GM10248 (cell line): ENCODE data around the gene GCLC.
A peak's percentile ranks its signal among the peaks of the same experiment; 100 is the strongest.

Source experiments
- CTCF ChIA-PET: fragments of 300-600 bp; sonication (Branson Sonifier 250); formaldehyde crosslinking; extraction: SDS; loops from one replicate; lab custom pipeline; 2021; ENCODE audit warnings: antibody characterized with exemption; lab: Yijun Ruan, JAX
- POLR2A ChIA-PET: fragments of 350-650 bp; sonication (Branson Sonifier 250); formaldehyde crosslinking; extraction: SDS; loops from one replicate; lab custom pipeline; 2020; ENCODE audit warnings: antibody characterized with exemption; lab: Yijun Ruan, JAX
- DNase-seq: peaks from one replicate; pipeline ENCODE4 v3.0.0; 2012; ENCODE audit errors: extremely low spot score
- TF ChIP-seq, protein P1 (sequence below): IDR thresholded peaks from 2 replicates; pipeline ENCODE4 v1.5.1; 2012; ENCODE audit warnings: mild to moderate bottlenecking, low read depth; ENCODE audit errors: extremely low read depth, missing control alignments, control extremely low read depth

GCLC gene

DNA sequence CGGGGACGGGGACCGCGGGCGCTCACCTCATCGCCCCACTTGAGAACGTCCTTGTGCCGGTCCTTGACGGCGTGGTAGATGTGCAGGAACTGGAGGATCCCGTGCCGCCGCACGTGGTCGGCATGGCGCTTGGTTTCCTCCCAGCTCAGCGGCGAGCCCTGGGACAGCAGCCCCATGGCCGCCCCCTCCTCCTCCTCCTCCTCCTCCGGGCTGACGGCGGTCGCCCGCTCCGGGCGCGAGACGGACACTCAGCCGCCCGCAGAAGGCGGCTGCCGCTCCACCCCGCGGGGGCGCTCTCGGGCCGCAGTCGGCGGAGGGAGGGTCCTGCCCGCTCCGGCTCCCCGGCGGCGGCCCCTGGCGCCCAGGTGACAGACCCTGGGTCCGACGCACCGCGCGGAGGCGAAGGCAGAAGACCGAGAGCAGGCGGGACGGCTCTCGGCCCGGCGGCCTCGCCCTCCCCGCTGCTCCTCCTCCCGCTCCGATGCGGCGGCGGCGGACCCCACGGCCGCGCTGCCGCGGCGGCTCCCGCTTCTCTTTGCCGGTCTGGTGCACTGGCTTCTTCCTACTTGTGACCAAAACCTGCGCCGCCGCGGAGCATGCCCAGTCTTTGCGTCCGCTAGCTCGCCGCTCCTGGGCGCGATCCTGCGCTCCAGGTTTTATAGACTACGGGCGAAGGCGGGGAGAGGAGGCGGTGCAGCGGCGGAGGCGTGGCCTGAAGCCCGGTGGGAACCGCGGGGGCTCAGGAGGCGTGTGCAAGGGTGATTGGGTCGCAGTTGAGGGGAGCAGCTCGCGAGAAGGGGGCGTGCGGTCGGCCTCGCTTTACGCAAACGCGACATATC, at the start of gene GCLC:
GCLC (minus strand) TSS at position 632 of the 839 bp plus-strand sequence; CDS start at position 176, 456 bp downstream.
- peak; percentile 90 for DNase-seq
- TF ChIP-seq, protein P1, sequence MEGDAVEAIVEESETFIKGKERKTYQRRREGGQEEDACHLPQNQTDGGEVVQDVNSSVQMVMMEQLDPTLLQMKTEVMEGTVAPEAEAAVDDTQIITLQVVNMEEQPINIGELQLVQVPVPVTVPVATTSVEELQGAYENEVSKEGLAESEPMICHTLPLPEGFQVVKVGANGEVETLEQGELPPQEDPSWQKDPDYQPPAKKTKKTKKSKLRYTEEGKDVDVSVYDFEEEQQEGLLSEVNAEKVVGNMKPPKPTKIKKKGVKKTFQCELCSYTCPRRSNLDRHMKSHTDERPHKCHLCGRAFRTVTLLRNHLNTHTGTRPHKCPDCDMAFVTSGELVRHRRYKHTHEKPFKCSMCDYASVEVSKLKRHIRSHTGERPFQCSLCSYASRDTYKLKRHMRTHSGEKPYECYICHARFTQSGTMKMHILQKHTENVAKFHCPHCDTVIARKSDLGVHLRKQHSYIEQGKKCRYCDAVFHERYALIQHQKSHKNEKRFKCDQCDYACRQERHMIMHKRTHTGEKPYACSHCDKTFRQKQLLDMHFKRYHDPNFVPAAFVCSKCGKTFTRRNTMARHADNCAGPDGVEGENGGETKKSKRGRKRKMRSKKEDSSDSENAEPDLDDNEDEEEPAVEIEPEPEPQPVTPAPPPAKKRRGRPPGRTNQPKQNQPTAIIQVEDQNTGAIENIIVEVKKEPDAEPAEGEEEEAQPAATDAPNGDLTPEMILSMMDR: peak; percentile 79
- ChIA-PET POLR2A (no interaction called here), CTCF (interaction anchor here (0.6 to 2.6 kb wide), 9 partner anchors 10 to 173 kb away, joined by 3 to 13 read pairs (median 4); no protein-coding TSS in a partner anchor)

DNA sequence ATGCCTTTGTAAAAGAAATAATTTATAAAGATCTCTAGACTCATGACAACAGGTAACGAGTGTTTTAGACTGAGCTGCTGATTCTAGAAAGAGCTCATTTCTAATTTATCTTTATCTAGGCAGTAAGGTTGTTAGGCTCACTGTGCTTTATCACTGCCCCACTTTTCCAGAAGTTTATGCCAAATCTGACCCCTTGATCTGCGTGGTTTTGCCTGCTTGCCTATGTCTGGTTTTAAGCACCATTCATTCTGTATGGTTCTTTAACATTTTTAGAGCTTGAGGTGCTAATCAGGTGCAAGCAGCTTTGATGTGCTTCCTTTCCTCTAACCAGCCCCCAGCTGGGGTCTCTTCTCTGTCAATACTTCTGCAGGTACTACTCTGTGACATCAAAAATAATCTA, 49.7 kb upstream of the GCLC start:
- POLR2A ChIA-PET: no interaction called here
- CTCF ChIA-PET: no interaction called here
- TF ChIP-seq, protein P1: no peak
- DNase-seq: no peak

DNA sequence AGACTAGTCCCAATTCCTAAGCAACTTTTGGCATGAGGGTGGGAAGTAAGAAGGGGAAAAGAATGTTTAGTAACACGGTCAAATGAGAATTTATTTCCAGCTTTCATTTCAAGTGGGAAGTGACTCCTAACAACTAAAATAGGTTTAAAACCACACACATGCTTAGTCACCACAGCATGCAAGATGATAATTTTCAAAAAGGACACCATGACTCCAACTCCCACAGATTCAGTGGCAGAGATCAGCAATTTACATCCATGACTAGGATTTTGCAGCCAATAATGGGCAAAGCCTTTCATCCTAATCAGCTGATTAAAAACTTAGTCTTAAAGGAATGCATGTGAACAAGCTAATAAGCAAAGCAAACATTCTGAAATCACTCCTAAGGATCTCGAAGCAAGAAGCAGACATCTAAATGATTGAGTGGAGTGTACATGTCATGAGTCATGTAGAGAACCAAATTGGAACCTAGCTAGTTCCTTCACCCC, 48.1 kb upstream of the GCLC start:
- TF ChIP-seq, protein P1: no peak
- DNase-seq: no peak
- ChIA-PET CTCF (interaction anchor here (1.1 to 1.6 kb wide), 2 partner anchors 31 to 37 kb away, joined by 3 read pairs; no protein-coding TSS in a partner anchor), POLR2A (no interaction called here)

DNA sequence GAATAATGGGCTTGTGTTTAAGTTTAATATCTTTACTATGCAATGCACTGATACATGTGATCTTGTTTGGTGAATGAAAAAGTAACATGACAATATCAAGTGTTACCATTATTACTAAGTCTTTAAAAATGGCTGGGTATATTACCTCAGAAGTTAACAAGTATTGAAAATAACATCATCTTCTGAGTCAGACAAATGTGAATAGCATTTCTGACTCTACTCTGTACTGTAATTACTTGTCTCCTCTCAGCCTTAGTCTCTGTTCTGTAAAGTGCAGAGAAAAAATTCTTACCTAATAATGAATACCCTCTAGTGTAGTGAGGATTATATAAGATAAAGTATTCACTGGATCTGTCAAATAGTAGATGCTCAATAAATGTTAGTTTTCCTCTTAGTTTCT, 47.0 kb upstream of the GCLC start:
- ChIA-PET CTCF (no interaction called here), POLR2A (no interaction called here)
- TF ChIP-seq, protein P1: no peak
- no peak for DNase-seq

DNA sequence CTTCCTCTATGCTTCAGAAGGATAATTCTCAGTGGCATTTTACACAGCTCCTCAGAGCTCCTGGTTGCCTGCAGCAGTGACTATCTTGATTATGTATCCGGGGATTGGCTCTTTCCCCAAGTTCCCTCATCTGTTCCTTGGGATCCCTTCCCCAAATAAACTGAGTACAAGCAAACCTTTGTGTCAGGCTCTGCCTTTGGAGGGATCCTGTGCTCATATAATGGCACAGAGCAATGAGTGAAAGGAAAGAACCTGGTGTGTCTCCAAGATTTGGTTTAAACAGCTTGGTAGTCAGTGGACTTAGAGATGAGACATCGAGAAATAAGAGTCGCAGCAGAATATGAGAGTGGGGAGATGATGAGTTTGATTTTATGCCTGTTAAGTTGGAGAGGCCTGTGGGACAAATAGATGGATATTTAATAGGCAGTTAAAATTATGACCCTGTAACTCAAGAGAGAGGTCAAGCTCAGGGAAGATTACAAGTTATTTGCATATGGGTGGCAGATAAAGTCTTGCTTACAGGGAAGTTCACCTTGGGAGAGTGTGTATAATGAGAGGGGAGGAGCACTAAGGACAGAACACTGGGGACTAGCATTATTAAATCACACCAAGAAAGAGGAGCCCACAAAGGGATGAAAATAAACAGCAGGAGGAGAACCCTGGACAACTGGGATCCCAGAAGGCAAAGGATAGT, 44.1 kb upstream of the GCLC start:
- ChIA-PET CTCF (interaction anchor here (1.2 kb wide), 1 partner anchor 10 kb away, joined by 4 read pairs; no protein-coding TSS in a partner anchor), POLR2A (no interaction called here)
- no peak for DNase-seq
- TF ChIP-seq, protein P1: no peak

DNA sequence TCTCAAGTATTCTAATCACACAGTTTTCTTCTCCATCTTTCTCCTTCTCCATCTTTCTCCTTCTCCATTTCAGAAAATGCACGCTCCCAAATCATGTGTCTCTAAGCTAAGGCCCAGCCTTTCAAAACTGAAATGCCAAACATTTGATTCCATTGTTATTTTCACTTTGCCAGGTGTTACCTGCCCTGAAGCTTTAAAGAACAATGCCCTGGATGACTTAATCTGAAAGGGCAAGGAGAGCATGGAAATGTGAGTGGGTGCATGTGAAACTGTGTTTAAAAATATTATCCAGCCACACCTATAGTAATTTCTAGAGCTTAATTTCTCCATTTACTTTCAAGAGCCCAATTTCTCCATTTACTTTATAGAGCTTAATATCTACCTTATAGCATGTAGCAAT, 42.4 kb upstream of the GCLC start:
- TF ChIP-seq, protein P1: no peak
- CTCF ChIA-PET: no interaction called here

More for the DNA sequence above, 42.4 kb upstream of the GCLC start:
- POLR2A ChIA-PET: no interaction called here
- no peak for DNase-seq
